BE2C (cell line): Measurements from ENCODE around the gene PODXL2. TPM values are rescaled to one million over a fixed set of nuclear protein-coding genes. Genes with fewer than 3 reads are reported as not detected.
A peak's percentile ranks its signal among the peaks of the same experiment; 100 is the strongest.

ENCODE experiments used
- DNase-seq: peaks from one replicate; pipeline ENCODE4 v3.0.0-alpha.2; 2020
- H3K27me3 ChIP-seq: fragments of 250-450 bp; sonication (Bioruptor Pico); 2 replicates; pipeline ENCODE4 v1.5.1; 2020; ENCODE audit warnings: mild to moderate bottlenecking
- H3K36me3 ChIP-seq: fragments of 250-450 bp; sonication (Bioruptor Pico); 2 replicates; pipeline ENCODE4 v1.5.1; 2020; ENCODE audit warnings: mild to moderate bottlenecking
- H3K4me1 ChIP-seq: fragments of 250-450 bp; sonication (Bioruptor Pico); 2 replicates; pipeline ENCODE4 v1.5.1; 2020
- H3K4me3 ChIP-seq: 2 replicates; pipeline ENCODE4 v1.5.1; 2011; ENCODE audit warnings: low read depth, low read length
- H3K9me3 ChIP-seq: fragments of 250-450 bp; sonication (Bioruptor Pico); 2 replicates; pipeline ENCODE4 v1.5.1; 2020
- CTCF ChIP-seq: IDR thresholded peaks from 2 replicates; pipeline ENCODE4 v1.5.1; 2012; ENCODE audit warnings: mild to moderate bottlenecking, low read depth, low read length
- polyA plus RNA-seq: library from polyadenylated mRNA; unstranded; fragments of >200 nt; gene quantifications from one replicate; pipeline ENCODE4 v1.2.1, GENCODE V29; 2012; ENCODE audit warnings: low read depth, missing spikeins; ENCODE audit not compliant: insufficient read length, insufficient read depth

Gene PODXL2, protein sequence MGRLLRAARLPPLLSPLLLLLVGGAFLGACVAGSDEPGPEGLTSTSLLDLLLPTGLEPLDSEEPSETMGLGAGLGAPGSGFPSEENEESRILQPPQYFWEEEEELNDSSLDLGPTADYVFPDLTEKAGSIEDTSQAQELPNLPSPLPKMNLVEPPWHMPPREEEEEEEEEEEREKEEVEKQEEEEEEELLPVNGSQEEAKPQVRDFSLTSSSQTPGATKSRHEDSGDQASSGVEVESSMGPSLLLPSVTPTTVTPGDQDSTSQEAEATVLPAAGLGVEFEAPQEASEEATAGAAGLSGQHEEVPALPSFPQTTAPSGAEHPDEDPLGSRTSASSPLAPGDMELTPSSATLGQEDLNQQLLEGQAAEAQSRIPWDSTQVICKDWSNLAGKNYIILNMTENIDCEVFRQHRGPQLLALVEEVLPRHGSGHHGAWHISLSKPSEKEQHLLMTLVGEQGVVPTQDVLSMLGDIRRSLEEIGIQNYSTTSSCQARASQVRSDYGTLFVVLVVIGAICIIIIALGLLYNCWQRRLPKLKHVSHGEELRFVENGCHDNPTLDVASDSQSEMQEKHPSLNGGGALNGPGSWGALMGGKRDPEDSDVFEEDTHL
- 145 TPM for polyA plus RNA-seq

DNA sequence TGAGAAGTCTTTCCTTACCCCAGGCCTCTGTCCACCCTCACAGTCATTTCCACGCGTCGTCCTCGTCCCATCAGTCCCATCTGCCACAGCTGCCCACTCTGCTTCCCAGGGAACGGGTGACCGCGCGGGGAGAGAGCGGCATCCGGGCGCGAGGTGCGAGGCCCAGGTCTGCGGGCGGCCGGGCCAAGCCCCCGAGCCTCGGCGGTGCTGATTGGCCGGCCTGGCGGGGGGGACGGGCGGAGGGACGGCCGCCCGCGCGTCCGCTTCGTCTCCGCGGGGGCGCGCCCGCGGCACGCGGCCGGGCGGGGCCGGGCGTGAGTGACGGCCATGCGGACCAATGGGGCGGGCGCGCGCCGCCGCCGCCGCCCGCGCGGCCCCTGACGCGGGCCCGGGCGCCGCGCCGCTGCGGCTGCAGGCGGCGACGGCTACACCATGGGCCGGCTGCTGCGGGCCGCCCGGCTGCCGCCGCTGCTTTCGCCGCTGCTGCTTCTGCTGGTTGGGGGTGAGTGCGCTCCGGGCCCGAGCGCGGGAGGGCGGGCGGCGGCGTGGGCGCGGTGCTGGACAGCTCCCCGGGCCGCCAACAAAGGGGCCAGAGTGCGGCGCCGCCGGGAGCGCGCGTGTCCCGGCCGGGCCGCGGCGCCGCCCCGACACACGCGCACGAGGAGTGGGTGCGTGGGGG lies at the start of gene PODXL2:
Gene PODXL2 (plus strand): TSS at position 398 of the 679 bp plus-strand sequence. CDS start 35 bp downstream, at position 433.
- peak within 1 kb of the TSS; percentile 69 for H3K4me3 ChIP-seq
- H3K36me3 ChIP-seq, result peaks cover 4% of the 10 kb centered on the region; the same call in 1 of the 2 replicates
- H3K27me3 ChIP-seq, result peaks cover 9% of the 10 kb centered on the region
- TF ChIP-seq CTCF, result no peak
- DNase-seq, result peak; percentile 80
- peaks cover 20% of the 10 kb centered on the region for H3K4me1 ChIP-seq
- H3K9me3 ChIP-seq, result peaks cover 10% of the 10 kb centered on the region

DNA sequence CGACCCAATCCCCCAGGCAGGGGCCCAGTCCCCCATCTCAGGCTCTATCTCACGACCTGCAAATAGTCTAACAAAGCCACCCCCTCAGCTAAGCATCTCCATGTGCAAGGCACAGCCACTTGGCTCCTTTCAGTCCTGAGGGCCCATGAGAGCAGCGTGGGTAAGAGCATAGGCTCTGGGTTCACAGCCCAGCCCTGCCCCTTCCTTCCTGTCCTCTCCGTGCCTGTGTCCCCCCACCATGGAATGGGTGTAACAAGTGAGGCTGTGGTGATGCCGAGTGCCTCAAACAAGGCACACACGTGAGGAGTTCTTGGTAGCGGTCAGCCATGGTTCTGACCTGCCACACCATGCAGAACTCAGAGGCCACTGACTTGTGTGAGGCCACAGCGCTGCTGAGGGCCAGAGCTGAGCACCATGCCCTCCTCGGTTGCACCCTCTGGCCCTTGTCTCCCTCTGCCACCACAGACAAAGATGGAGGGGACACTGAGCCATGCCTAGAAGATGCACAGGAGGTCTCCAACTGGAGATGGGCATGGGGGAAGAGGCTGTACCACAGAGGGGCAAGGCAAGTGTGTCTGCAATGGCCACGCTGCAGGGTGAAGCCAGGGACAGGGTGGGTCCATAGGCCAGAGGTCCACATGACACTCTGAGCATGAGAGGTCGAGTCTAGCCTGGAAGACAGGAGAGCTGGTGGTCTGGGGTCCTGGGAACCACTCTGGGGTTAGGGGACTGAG lies 48.5 kb upstream of the PODXL2 start:
- Histone ChIP-seq H3K4me1 (no peaks in the 10 kb centered on the region), H3K4me3 (no peak overlapping the region), H3K36me3 (peaks cover 3% of the 10 kb centered on the region; the same call in 1 of the 2 replicates), H3K27me3 (no peaks in the 10 kb centered on the region), H3K9me3 (no peaks in the 10 kb centered on the region)
- no peak for TF ChIP-seq CTCF
- DNase-seq, result no peak

DNA sequence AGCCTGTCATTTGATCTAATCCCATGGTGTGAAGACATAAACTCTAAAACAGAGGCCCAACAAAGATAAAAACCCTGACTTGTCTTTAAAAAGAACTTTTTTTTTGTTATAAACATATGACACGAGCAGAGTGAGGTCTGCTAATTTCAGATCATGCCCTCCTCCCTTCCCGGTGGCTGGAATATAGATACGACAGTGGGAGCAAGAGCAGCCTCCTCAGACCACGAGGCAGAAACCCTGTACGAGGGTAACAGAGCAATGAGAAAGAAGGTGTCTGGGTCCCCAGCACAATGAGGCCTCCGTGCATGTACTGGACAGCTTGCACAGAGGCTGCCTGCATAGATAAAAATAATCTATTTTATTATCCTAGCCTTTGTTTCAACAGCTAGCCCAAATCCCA lies 44.3 kb upstream of the PODXL2 start:
- no peaks in the 10 kb centered on the region for H3K9me3 ChIP-seq
- TF ChIP-seq CTCF, result no peak
- peaks cover 3% of the 10 kb centered on the region; the same call in 1 of the 2 replicates for H3K36me3 ChIP-seq
- peaks cover 2% of the 10 kb centered on the region; the same call in 1 of the 2 replicates for H3K4me1 ChIP-seq
- H3K27me3 ChIP-seq, result no peaks in the 10 kb centered on the region
- DNase-seq, result no peak
- no peak overlapping the region for H3K4me3 ChIP-seq

DNA sequence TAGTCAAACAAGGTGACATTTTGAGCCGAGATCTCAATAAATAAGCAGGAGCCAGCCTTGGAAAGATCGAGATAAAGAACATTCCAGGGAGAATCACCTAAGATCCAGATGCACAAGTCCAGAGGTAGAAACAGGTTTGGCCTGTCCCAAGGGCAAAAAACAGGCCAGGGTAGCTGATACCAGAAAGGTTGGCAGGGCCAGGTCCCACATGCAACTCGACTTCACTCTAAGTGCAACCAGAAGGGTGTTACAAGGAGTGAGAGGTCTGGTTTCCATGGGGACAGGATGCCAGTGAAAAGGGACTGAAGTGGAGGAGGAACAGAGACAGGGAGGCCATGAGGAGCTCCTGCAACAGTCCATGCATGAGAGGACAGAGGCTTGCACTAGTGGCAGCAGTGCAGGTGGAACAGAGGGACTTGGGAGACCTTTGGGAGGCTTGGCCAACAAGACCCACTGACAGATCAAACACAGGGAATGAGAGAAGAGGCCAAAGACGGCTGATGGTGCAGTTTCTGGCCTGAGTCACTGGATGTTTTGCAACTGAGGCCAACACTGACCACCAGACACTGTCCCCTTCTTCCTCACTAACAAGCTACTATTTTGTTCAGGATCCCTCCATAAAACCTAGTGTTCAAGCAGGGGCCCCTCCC lies 43.7 kb upstream of the PODXL2 start:
- no peak for TF ChIP-seq CTCF
- Histone ChIP-seq H3K27me3 (no peaks in the 10 kb centered on the region), H3K4me3 (no peak overlapping the region), H3K36me3 (peaks cover 3% of the 10 kb centered on the region), H3K9me3 (no peaks in the 10 kb centered on the region), H3K4me1 (peaks cover 2% of the 10 kb centered on the region; the same call in 1 of the 2 replicates)
- no peak for DNase-seq

- Histone ChIP-seq H3K4me1 (peaks cover 2% of the 10 kb centered on the region; the same call in 1 of the 2 replicates), H3K36me3 (peaks cover 3% of the 10 kb centered on the region), H3K4me3 (no peak overlapping the region), H3K27me3 (no peaks in the 10 kb centered on the region), H3K9me3 (no peaks in the 10 kb centered on the region)
- TF ChIP-seq CTCF, result no peak
- no peak for DNase-seq
Observed at GRCh38 chr3:127585813-127586413, 43.1 kb upstream of the PODXL2 start.
